T47D (cell line): ENCODE data around the gene OPN4.
A peak's percentile ranks its signal among the peaks of the same experiment; 100 is the strongest.
"Not testable (repeated sequence)": the region's sequence is repeated elsewhere in the genome, so short reads cannot be mapped to it uniquely, and the experiment has no call there.

ENCODE experiments used
- DNase-seq, 2 experiments: peaks; one replicate each; pipeline versions ENCODE4 v3.0.0 to v3.0.0-alpha.2; 2011 to 2012; ENCODE audit warnings: low read depth in 1 of 2, low spot score in 1 of 2
- JUND ChIP-seq: IDR thresholded peaks from 2 replicates; pipeline ENCODE4 v1.6.1; 2012; ENCODE audit warnings: low read depth
- in situ Hi-C: cut with HindIII; loops from 2 replicates; pipeline ENCODE4 v1.10.0; 2016; ENCODE audit warnings: low sequenced_read_pairs, low pct_unique_long_range_greater_than_20kb

Gene OPN4

GRCh38 chr10:86654411-86655172 lies at the start of gene OPN4:
Gene OPN4, plus strand, starts transcription at chr10:86654547. Its CDS starts 237 bp downstream, at chr10:86654784.
- no peak for DNase-seq
- in situ Hi-C loops, result no loop called here
- TF ChIP-seq JUND, result no peak

GRCh38 chr10:86607674-86608073 lies 46.7 kb upstream of the OPN4 start:
- DNase-seq, result no peak
- in situ Hi-C loops, result no loop called here
- no peak for TF ChIP-seq JUND

DNA sequence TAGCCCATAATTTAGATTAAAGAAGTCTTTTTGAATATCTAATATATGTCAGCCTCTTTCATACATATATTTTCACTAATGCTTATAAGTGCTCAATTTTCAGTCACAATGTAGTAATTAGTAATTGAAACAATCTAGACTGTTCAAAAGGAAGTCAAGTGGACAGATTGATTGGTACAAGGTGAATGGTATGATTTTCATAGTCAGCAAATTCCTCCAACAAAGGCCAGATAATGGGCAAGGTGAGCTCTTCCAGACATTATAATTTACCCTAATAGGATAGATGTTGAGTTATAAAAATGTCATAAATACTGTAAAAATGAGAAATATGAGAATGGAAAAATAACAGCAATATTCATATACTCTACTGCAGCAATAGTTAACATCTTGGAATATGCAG lies 44.4 kb upstream of the OPN4 start:
- in situ Hi-C loops, result no loop called here
- TF ChIP-seq JUND, result no peak
- DNase-seq, result no peak

GRCh38 chr10:86611386-86611785 lies 43.0 kb upstream of the OPN4 start:
- peak in 1 of 2 experiments; percentile 82 for DNase-seq
- no peak for TF ChIP-seq JUND
- in situ Hi-C loops, result no loop called here

- in situ Hi-C loops, result no loop called here
- no peak for TF ChIP-seq JUND
Measured at GRCh38 chr10:86613096-86613495, 41.3 kb upstream of the OPN4 start.

GRCh38 chr10:86613905-86614304 lies 40.4 kb upstream of the OPN4 start:
- in situ Hi-C loops, result no loop called here
- no peak for DNase-seq
- TF ChIP-seq JUND, result no peak

More at GRCh38 chr10:86613096-86613495, 41.3 kb upstream of the OPN4 start:
- no peak for DNase-seq

DNA sequence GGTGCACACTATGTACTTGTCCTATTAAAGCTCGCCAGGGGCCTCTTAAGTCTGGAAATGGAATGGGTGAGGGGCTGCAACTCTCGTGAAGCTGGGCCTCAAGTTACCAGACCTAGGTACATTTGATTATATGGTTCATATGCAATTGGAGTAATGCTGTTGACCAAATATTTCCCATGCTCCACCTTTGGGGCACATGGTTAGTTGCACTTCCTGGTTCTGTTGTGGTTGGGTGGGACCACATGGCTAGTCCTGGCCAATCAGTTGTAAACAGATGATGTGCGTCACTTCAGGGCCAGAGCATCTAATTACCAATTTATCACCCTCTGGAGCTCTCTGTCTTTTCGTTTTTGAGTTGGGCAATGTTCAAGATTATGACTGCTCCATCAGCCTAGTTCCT lies 39.5 kb upstream of the OPN4 start:
- in situ Hi-C loops, result no loop called here
- peak in 1 of 2 experiments; percentile 19 for DNase-seq

DNA sequence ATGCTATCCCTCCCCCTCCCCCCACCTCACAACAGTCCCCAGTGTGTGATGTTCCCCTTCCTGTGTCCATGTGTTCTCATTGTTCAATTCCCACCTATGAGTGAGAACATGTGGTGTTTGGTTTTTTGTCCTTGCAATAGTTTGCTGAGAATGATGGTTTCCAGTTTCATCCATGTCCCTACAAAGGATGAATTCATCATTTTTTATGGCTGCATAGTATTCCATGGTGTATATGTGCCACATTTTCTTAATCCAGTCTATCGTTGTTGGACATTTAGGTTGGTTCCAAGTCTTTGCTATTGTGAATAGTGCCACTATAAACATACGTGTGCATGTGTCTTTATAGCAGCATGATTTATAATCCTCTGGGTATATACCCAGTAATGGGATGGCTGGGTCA lies 37.1 kb upstream of the OPN4 start:
- DNase-seq, in situ Hi-C loops: not testable (repeated sequence)

More for the DNA sequence above, 39.5 kb upstream of the OPN4 start:
- TF ChIP-seq JUND, result no peak

DNA sequence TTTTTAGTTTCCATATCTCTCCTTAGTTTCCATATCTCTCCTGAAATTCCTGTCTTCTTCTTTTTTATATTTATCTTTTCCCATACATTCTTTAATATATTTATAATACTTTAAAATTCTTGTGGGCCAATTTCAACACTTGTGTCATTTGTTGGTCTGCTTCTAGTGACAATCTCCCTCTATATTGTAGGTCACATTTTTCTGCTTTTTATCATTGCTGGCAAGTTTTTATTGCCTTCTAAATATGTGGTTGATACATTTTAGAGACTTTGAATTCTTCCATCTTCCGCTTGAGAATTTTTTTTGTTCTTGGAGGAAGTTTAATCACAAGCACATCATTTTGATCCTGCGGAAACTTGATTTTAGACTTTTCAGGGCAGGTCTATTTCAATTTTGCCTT lies 26.0 kb upstream of the OPN4 start:
- TF ChIP-seq JUND, result no peak
- in situ Hi-C loops, result no loop called here
- DNase-seq, result no peak

DNA sequence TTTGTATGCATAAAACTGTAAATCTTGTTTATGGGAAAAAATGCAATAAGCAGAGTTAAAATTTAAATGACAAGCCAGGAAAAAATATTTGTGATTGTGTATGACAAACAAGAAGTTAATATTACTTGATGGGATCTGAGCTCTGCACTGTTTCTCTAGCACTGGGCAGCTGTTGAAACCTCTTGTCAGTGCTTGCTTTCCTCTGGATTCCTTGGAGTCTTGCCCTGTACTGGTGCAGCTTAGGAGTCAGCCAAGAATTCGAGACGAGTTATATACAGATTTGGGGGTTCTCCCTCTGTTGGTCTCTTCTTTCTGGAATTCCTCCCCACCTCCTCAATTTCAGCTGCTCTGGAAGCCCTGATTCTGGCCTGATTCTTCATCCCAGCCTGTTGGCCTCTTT lies 24.3 kb upstream of the OPN4 start:
- no peak for DNase-seq
- in situ Hi-C loops, result no loop called here
- TF ChIP-seq JUND, result no peak

- DNase-seq, result peak in 1 of 2 experiments; percentile 13
- no peak for TF ChIP-seq JUND
- in situ Hi-C loops, result no loop called here
Measured at GRCh38 chr10:86632009-86632800, 22.1 kb upstream of the OPN4 start.

DNA sequence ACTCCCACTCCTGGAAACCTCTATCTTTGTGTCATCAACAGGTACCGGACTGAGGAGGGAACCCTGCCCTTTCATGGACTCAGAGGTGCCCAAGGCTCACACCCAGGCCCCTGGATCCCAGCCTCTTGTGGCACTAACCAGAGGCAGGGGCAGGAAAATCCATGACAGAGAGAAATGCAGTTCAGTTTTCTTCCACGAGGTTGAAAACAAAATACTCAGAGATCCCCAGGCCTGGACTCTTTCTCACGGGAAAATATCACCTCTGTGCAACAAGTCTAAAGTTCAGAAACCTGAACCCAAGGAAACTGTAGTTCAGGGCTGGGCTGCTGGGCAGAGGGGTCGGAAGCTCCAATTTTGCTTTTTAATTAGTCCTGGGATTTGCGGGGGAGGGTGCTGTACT lies 21.4 kb upstream of the OPN4 start:
- TF ChIP-seq JUND, result no peak
- in situ Hi-C loops, result no loop called here
- DNase-seq, result peak in 1 of 2 experiments; percentile 18

DNA sequence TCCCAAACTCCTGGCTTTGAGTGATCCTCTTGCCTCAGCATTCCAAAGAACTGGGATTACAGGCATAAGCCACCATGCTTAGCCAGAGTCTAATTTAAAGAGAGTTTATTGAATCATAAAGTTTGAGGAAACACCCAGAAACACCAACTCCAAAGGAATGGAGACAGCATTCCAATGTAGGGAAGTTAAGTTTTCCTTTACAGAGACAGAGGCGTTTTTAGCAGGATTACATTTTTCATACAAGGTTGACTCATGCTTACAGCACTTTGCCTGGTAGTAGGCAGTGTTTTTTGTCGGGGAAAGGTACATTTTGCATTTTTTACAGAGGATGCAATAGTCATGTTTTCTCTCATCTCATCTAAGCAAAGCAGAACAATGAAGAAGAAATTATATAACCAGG lies 18.9 kb upstream of the OPN4 start:
- in situ Hi-C loops, result no loop called here
- TF ChIP-seq JUND, result no peak
- DNase-seq, result no peak
